GM21619 (cell line): Measurements from ENCODE around the gene BEX2.

ENCODE experiments used
- ATAC-seq: cut with Tn5 transposase; IDR thresholded peaks from one replicate; pipeline ENCODE4 v1.9.1; 2021; ENCODE audit not compliant: unreplicated experiment

BEX2 gene

DNA sequence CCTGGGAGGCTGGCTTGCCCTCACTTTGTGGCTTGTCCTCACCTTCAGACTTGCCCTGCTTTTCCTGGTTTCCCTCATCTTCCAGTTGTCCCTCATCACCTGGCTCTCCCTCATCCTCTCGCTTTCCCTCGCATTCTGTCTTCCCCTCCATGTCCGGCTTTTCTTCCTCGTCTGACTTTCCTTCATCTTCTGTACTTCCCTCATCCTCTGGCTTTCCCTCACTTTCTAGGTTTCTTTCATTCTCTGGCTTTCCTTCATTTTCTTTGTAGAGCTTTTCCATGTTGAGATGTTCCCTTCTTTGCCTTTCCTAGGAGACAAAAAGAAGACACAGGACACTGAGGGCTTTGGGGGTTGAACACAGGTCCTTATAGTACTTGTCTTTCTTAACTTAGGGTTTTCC lies 36.5 kb downstream of the BEX2 start:
- no peak for ATAC-seq
